ENCODE measurements around the gene OAS2.

Gene OAS2

GRCh38 chr12:113006206-113006605 is 27.9 kb downstream of the OAS2 start:
- no peak for DNase-seq (ENCODE audit: low spot score)
- TF ChIP-seq CTCF (IDR thresholded peaks at IDR 0.05; ENCODE audit: extremely low read depth, missing control alignments), result no peak

GRCh38 chr12:113006641-113007040 is 28.3 kb downstream of the OAS2 start:
- no peak for DNase-seq (ENCODE audit: low spot score)
- no peak for TF ChIP-seq CTCF (IDR thresholded peaks at IDR 0.05; ENCODE audit: extremely low read depth, missing control alignments)

GRCh38 chr12:113007166-113007565 is 28.8 kb downstream of the OAS2 start:
- DNase-seq (ENCODE audit: low spot score), result no peak
- no peak for TF ChIP-seq CTCF (IDR thresholded peaks at IDR 0.05; ENCODE audit: extremely low read depth, missing control alignments)

GRCh38 chr12:113010701-113011100 is 32.4 kb downstream of the OAS2 start:
- no peak for DNase-seq (ENCODE audit: low spot score)
- TF ChIP-seq CTCF (IDR thresholded peaks at IDR 0.05; ENCODE audit: extremely low read depth, missing control alignments), result no peak

GRCh38 chr12:113014565-113014964 is 36.2 kb downstream of the OAS2 start:
- no peak for DNase-seq (ENCODE audit: low spot score)
- no peak for TF ChIP-seq CTCF (IDR thresholded peaks at IDR 0.05; ENCODE audit: extremely low read depth, missing control alignments)

- DNase-seq (ENCODE audit: low spot score), result no peak
- TF ChIP-seq CTCF (IDR thresholded peaks at IDR 0.05; ENCODE audit: extremely low read depth, missing control alignments), result no peak
Observed at GRCh38 chr12:113016796-113017195, 38.5 kb downstream of the OAS2 start.

- no peak for DNase-seq (ENCODE audit: low spot score)
- TF ChIP-seq CTCF (IDR thresholded peaks at IDR 0.05; ENCODE audit: extremely low read depth, missing control alignments), result no peak
Observed at GRCh38 chr12:113019025-113019424, 40.7 kb downstream of the OAS2 start.

All from GM20000 (cell line).